Vagina (tissue), 2 donors: ENCODE measurements around the gene PPFIBP2.

Experiments used
- CTCF ChIP-seq, 3 experiments: fragments of 450-650 bp in 2 of 3; fragments of 200-600 bp in 1 of 3; sonication (generic) in 1 of 3; IDR thresholded peaks; one replicate each; pipeline ENCODE4 v1.5.1; 2017 to 2019; ENCODE audit warnings: antibody characterized with exemption in 3 of 3, mild to moderate bottlenecking in 2 of 3, moderate library complexity in 2 of 3
- POLR2A ChIP-seq, 2 donors: fragments of 450-650 bp; IDR thresholded peaks; one replicate each; pipeline ENCODE4 v1.6.1; 2017; ENCODE audit warnings: antibody characterized with exemption in 2 of 2, mild to moderate bottlenecking in 2 of 2, moderate library complexity in 2 of 2
- POLR2AphosphoS5 ChIP-seq, 2 donors: sonication (generic); formaldehyde crosslinking; IDR thresholded peaks; one replicate each; pipeline ENCODE4 v1.9.0; 2017; ENCODE audit warnings: antibody characterized with exemption in 2 of 2, mild to moderate bottlenecking in 2 of 2, low read depth in 1 of 2; ENCODE audit not compliant: insufficient read depth in 1 of 2

GRCh38 chr11:7563281-7563680 is 49.5 kb downstream of the PPFIBP2 start:
- TF ChIP-seq CTCF (IDR thresholded peaks at IDR 0.05), result no peak
- TF ChIP-seq POLR2A (IDR thresholded peaks at IDR 0.05), result no peak
- TF ChIP-seq POLR2AphosphoS5 (IDR thresholded peaks at IDR 0.05; ENCODE audit: insufficient read depth in 1 of 2, low read depth in 1 of 2), result no peak
